Calu3 (cell line): ENCODE data around the gene ARHGAP22. TPM values are rescaled to one million over a fixed set of nuclear protein-coding genes. Genes with fewer than 3 reads are reported as not detected.

Experiments used
- BruUV-seq: library from RNA; stranded (reverse); fragments of 400-500 nt; replicated peaks from 2 replicates; lab custom pipeline; 2021; lab: Mats Ljungman, UMichigan
- CTCF ChIA-PET: fragments of 300-600 bp; sonication (Branson Sonifier 250); formaldehyde crosslinking; loops from one replicate; lab custom pipeline; 2022; ENCODE audit warnings: antibody characterized with exemption; lab: Charles Lee
- DNase-seq: peaks from one replicate; pipeline ENCODE4 v3.0.0; 2022
- H3K27ac Mint-ChIP-seq: one replicate; pipeline ENCODE4 v1.8.0; 2022; ENCODE audit warnings: mixed read lengths; ENCODE audit not compliant: unreplicated experiment
- H3K27me3 Mint-ChIP-seq: one replicate; pipeline ENCODE4 v1.8.0; 2022; ENCODE audit warnings: mixed read lengths; ENCODE audit not compliant: unreplicated experiment
- H3K36me3 Mint-ChIP-seq: one replicate; pipeline ENCODE4 v1.8.0; 2022; ENCODE audit warnings: mild to moderate bottlenecking, moderate library complexity, mixed read lengths; ENCODE audit not compliant: insufficient read depth, unreplicated experiment
- H3K4me1 Mint-ChIP-seq: one replicate; pipeline ENCODE4 v1.8.0; 2022; ENCODE audit warnings: mild to moderate bottlenecking, low read depth, mixed read lengths; ENCODE audit not compliant: unreplicated experiment
- H3K4me3 Mint-ChIP-seq: one replicate; pipeline ENCODE4 v1.8.0; 2022; ENCODE audit warnings: mild to moderate bottlenecking, low read depth, moderate library complexity, mixed read lengths; ENCODE audit not compliant: unreplicated experiment
- H3K9me3 Mint-ChIP-seq: one replicate; pipeline ENCODE4 v1.8.0; 2022; ENCODE audit warnings: low read depth, mixed read lengths; ENCODE audit not compliant: unreplicated experiment
- CTCF ChIP-seq: fragments of 200-600 bp; IDR thresholded peaks from one replicate; pipeline ENCODE4 v1.8.0; 2022; ENCODE audit warnings: antibody characterized with exemption; ENCODE audit not compliant: unreplicated experiment
- intact Hi-C: fragments of 100-400 bp; cut with micrococcal nuclease; formaldehyde crosslinking; loops from one replicate; pipeline ENCODE4 v1.10.0; 2022; ENCODE audit not compliant: unreplicated experiment
- total RNA-seq: library from RNA; stranded (reverse); gene quantifications from 2 replicates; pipeline ENCODE4 v1.2.3, GENCODE V29; 2022

Gene ARHGAP22
- total RNA-seq, 1 experiment from 2014 or later, result 1.0 TPM

GRCh38 chr10:48490571-48490940 lies 114.3 kb downstream of the ARHGAP22 start:
- no peaks in the 10 kb centered on the region for H3K36me3 Mint-ChIP-seq
- no peaks in the 10 kb centered on the region for H3K9me3 Mint-ChIP-seq
- H3K4me1 Mint-ChIP-seq, result peaks cover 11% of the 10 kb centered on the region
- peaks cover 49% of the 10 kb centered on the region for H3K27me3 Mint-ChIP-seq
- no peak overlapping the region for H3K27ac Mint-ChIP-seq
- CTCF ChIA-PET, result no interaction called here
- TF ChIP-seq CTCF, result no peak
- H3K4me3 Mint-ChIP-seq, result no peak overlapping the region
- BruUV-seq, result no TSS peak
- intact Hi-C loops, result no loop called here
- no peak for DNase-seq

- no peaks in the 10 kb centered on the region for H3K36me3 Mint-ChIP-seq
- no peak overlapping the region for H3K4me3 Mint-ChIP-seq
- DNase-seq, result no peak
- BruUV-seq, result no TSS peak
- CTCF ChIA-PET, result no interaction called here
- TF ChIP-seq CTCF, result no peak
- H3K27ac Mint-ChIP-seq, result no peak overlapping the region
- H3K9me3 Mint-ChIP-seq, result no peaks in the 10 kb centered on the region
- intact Hi-C loops, result no loop called here
- H3K27me3 Mint-ChIP-seq, result peaks cover 52% of the 10 kb centered on the region
- peaks cover under 1% of the 10 kb centered on the region for H3K4me1 Mint-ChIP-seq
Observed at GRCh38 chr10:48489099-48489498, 115.8 kb downstream of the ARHGAP22 start.

GRCh38 chr10:48487244-48487643 lies 117.6 kb downstream of the ARHGAP22 start:
- no peak for TF ChIP-seq CTCF
- intact Hi-C loops, result no loop called here
- Mint-ChIP-seq H3K36me3 (no peaks in the 10 kb centered on the region), H3K27ac (no peak overlapping the region), H3K4me1 (no peaks in the 10 kb centered on the region), H3K9me3 (no peaks in the 10 kb centered on the region), H3K27me3 (peaks cover 53% of the 10 kb centered on the region), H3K4me3 (no peak overlapping the region)
- no peak for DNase-seq
- CTCF ChIA-PET, result no interaction called here
- no TSS peak for BruUV-seq

- Mint-ChIP-seq H3K36me3 (no peaks in the 10 kb centered on the region), H3K4me3 (no peak overlapping the region), H3K9me3 (no peaks in the 10 kb centered on the region), H3K27me3 (peaks cover 43% of the 10 kb centered on the region), H3K4me1 (no peaks in the 10 kb centered on the region), H3K27ac (no peak overlapping the region)
- no TSS peak for BruUV-seq
- DNase-seq, result no peak
- CTCF ChIA-PET, result no interaction called here
- TF ChIP-seq CTCF, result no peak
- intact Hi-C loops, result no loop called here
Observed at GRCh38 chr10:48485711-48486110, 119.2 kb downstream of the ARHGAP22 start.
